Activated CD8-positive, alpha-beta T cell treated with anti-CD3 and anti-CD28 coated beads, Interleukin-2, amount 10 ng/mL, durations not matched to agents 7 days and 5 days (primary cell): Measurements from ENCODE around the gene RAD54L2. TPM values are rescaled to one million over a fixed set of nuclear protein-coding genes. Genes with fewer than 3 reads are reported as not detected.
"Not testable (repeated sequence)": the region's sequence is repeated elsewhere in the genome, so short reads cannot be mapped to it uniquely, and the experiment has no call there.

Experiments
- ATAC-seq: fragments of 150-1000 bp; cut with Tn5 transposase; one replicate; pipeline ENCODE4 v1.10.0; 2021; ENCODE audit warnings: moderate library complexity
- CTCF ChIA-PET: fragments of 350-600 bp; sonication (Branson Sonifier 250); formaldehyde crosslinking; loops from one replicate; lab custom pipeline; 2021; ENCODE audit warnings: antibody characterized with exemption; lab: Charles Lee
- POLR2A ChIA-PET: fragments of 350-600 bp; sonication (Branson Sonifier 250); formaldehyde crosslinking; loops from one replicate; lab custom pipeline; 2021; ENCODE audit warnings: antibody characterized with exemption; lab: Charles Lee
- DNase-seq: peaks from one replicate; pipeline ENCODE4 v3.0.0-alpha.2; 2020
- H3K27ac Mint-ChIP-seq: one replicate; pipeline ENCODE4 v1.8.0; 2021; ENCODE audit warnings: mild to moderate bottlenecking, mixed read lengths
- H3K27me3 Mint-ChIP-seq: one replicate; pipeline ENCODE4 v1.8.0; 2021; ENCODE audit warnings: low read depth, mixed read lengths
- H3K36me3 Mint-ChIP-seq: one replicate; pipeline ENCODE4 v1.8.0; 2021; ENCODE audit warnings: low read depth, mixed read lengths
- H3K4me1 Mint-ChIP-seq: one replicate; pipeline ENCODE4 v1.8.0; 2021; ENCODE audit warnings: low read depth, mixed read lengths
- H3K4me3 Mint-ChIP-seq: one replicate; pipeline ENCODE4 v1.8.0; 2021; ENCODE audit warnings: mild to moderate bottlenecking, mixed read lengths
- H3K9me3 Mint-ChIP-seq: one replicate; pipeline ENCODE4 v1.8.0; 2022; ENCODE audit warnings: mixed read lengths; ENCODE audit not compliant: insufficient read depth
- total RNA-seq, 2 experiments: library from RNA; stranded (reverse); gene quantifications; one replicate each; pipeline ENCODE4 v1.2.3, GENCODE V29; 2021

The RAD54L2 gene
- total RNA-seq, 2 experiments from 2014 or later = 28.8 to 28.9 TPM

- H3K27me3 Mint-ChIP-seq, ATAC-seq, POLR2A ChIA-PET, H3K4me3 Mint-ChIP-seq, DNase-seq, H3K9me3 Mint-ChIP-seq, H3K27ac Mint-ChIP-seq: not testable (repeated sequence)
- CTCF ChIA-PET = interaction anchor here (7.3 kb wide), 1 partner anchor 41 kb away, joined by 56 read pairs; the partner anchor contains the start of gene DCAF1
- H3K36me3 Mint-ChIP-seq = peaks cover 22% of the 10 kb centered on the region
- peaks cover 31% of the 10 kb centered on the region for H3K4me1 Mint-ChIP-seq
Measured at GRCh38 chr3:51542596-51542995, 4.1 kb downstream of the RAD54L2 start.

GRCh38 chr3:51544011-51544775 lies 5.7 kb downstream of the RAD54L2 start:
- H3K4me3 Mint-ChIP-seq = no peak overlapping the region
- peaks cover 21% of the 10 kb centered on the region for H3K36me3 Mint-ChIP-seq
- CTCF ChIA-PET = interaction anchor here (1.4 kb wide), 1 partner anchor 42 kb away, joined by 4 read pairs; no protein-coding TSS in a partner anchor
- peaks cover 20% of the 10 kb centered on the region for H3K4me1 Mint-ChIP-seq
- POLR2A ChIA-PET = interaction anchor here (0.7 kb wide), 1 partner anchor 45 kb away, joined by 4 read pairs; no protein-coding TSS in a partner anchor
- DNase-seq (no peak), ATAC-seq (no peak)
- H3K27ac Mint-ChIP-seq = no peak overlapping the region
- H3K9me3 Mint-ChIP-seq = no peaks in the 10 kb centered on the region
- no peaks in the 10 kb centered on the region for H3K27me3 Mint-ChIP-seq

DNA sequence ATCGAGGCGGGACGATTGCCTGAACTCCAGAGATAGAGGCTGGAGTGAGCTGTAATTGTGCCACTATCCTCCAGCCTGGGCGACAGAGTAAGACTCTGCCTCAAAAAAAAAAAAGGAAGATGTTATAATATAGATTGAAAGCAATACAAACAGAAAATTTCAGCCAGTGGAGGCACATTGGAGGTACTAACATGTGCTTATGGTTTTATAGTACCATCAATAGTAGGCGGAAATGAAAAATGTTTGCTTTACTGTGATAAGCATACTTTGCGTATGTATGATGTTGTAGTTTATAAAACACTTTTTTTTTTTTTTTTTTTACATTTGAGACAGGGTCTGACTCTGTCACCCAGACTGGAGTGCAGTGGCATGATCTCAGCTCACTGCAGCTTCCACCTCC lies 8.8 kb downstream of the RAD54L2 start:
- DNase-seq (no peak), ATAC-seq (no peak)
- no peak overlapping the region for H3K4me3 Mint-ChIP-seq
- ChIA-PET POLR2A (no interaction called here), CTCF (no interaction called here)
- H3K36me3 Mint-ChIP-seq = peaks cover 20% of the 10 kb centered on the region
- peaks cover 4% of the 10 kb centered on the region for H3K4me1 Mint-ChIP-seq
- no peaks in the 10 kb centered on the region for H3K27me3 Mint-ChIP-seq
- no peak overlapping the region for H3K27ac Mint-ChIP-seq
- H3K9me3 Mint-ChIP-seq = no peaks in the 10 kb centered on the region

- H3K4me1 Mint-ChIP-seq = peaks cover 2% of the 10 kb centered on the region
- no peak for ATAC-seq
- H3K4me3 Mint-ChIP-seq = no peak overlapping the region
- H3K9me3 Mint-ChIP-seq = no peaks in the 10 kb centered on the region
- ChIA-PET CTCF (interaction anchor here (1.1 kb wide), 1 partner anchor 47 kb away, joined by 3 read pairs; no protein-coding TSS in a partner anchor), POLR2A (no interaction called here)
- H3K27ac Mint-ChIP-seq = no peak overlapping the region
- H3K27me3 Mint-ChIP-seq = no peaks in the 10 kb centered on the region
- no peak for DNase-seq
- peaks cover 11% of the 10 kb centered on the region for H3K36me3 Mint-ChIP-seq
Measured at GRCh38 chr3:51549311-51549710, 10.8 kb downstream of the RAD54L2 start.

- Mint-ChIP-seq H3K9me3 (no peaks in the 10 kb centered on the region), H3K27me3 (no peaks in the 10 kb centered on the region), H3K36me3 (peaks cover 7% of the 10 kb centered on the region), H3K27ac (no peak overlapping the region), H3K4me3 (no peak overlapping the region), H3K4me1 (peaks cover 2% of the 10 kb centered on the region)
- DNase-seq (no peak), ATAC-seq (no peak)
- POLR2A ChIA-PET = no interaction called here
- CTCF ChIA-PET = interaction anchor here (1.1 kb wide), 1 partner anchor 48 kb away, joined by 3 read pairs; no protein-coding TSS in a partner anchor
Measured at GRCh38 chr3:51550080-51550819, 11.7 kb downstream of the RAD54L2 start.

GRCh38 chr3:51557993-51558392 lies 19.5 kb downstream of the RAD54L2 start:
- Mint-ChIP-seq H3K4me1 (peaks cover 2% of the 10 kb centered on the region), H3K27ac (no peak overlapping the region), H3K27me3 (no peaks in the 10 kb centered on the region), H3K9me3 (no peaks in the 10 kb centered on the region), H3K36me3 (peaks cover 6% of the 10 kb centered on the region), H3K4me3 (no peak overlapping the region)
- DNase-seq (no peak), ATAC-seq (no peak)
- ChIA-PET CTCF (no interaction called here), POLR2A (interaction anchor here (1.2 kb wide), 1 partner anchor 18 kb away, joined by 4 read pairs; no protein-coding TSS in a partner anchor)

DNA sequence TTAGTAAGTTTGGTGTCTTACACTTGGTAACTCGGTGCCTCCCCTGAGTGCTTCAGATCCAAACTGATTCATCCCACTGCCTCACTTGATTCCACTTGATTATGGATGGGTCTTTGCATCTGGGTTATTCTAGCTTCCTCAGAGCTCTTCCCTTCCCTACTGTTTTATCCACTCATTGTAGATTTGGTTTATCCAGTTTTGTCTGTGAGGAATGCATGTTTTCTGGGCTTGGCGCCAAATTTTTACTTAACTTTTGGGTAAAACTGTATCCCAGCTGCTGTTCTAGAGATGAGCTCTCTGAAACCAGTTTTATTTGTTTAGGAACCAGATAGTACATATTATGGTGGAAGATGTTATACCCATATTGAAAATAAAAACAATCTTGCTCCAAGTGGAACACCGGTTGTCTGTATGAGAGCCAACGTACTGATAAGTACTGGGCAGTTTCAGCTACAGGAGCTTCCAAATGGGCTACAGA lies 20.9 kb downstream of the RAD54L2 start:
- H3K4me3 Mint-ChIP-seq = no peak overlapping the region
- DNase-seq (no peak), ATAC-seq (no peak)
- peaks cover 6% of the 10 kb centered on the region for H3K36me3 Mint-ChIP-seq
- POLR2A ChIA-PET = no interaction called here
- CTCF ChIA-PET = interaction anchor here (1.3 to 1.4 kb wide), 2 partner anchors 13 to 31 kb away, joined by 3 read pairs; no protein-coding TSS in a partner anchor
- no peak overlapping the region for H3K27ac Mint-ChIP-seq
- peaks cover 8% of the 10 kb centered on the region for H3K4me1 Mint-ChIP-seq
- no peaks in the 10 kb centered on the region for H3K27me3 Mint-ChIP-seq
- no peaks in the 10 kb centered on the region for H3K9me3 Mint-ChIP-seq

GRCh38 chr3:51559961-51560360 lies 21.4 kb downstream of the RAD54L2 start:
- ChIA-PET POLR2A (no interaction called here), CTCF (interaction anchor here (1.3 to 1.6 kb wide), 3 partner anchors 13 to 31 kb away, joined by 3 read pairs; no protein-coding TSS in a partner anchor)
- H3K27me3 Mint-ChIP-seq = no peaks in the 10 kb centered on the region
- H3K9me3 Mint-ChIP-seq = no peaks in the 10 kb centered on the region
- peaks cover 8% of the 10 kb centered on the region for H3K4me1 Mint-ChIP-seq
- H3K4me3 Mint-ChIP-seq = no peak overlapping the region
- peaks cover 6% of the 10 kb centered on the region for H3K36me3 Mint-ChIP-seq
- H3K27ac Mint-ChIP-seq = no peak overlapping the region
- no peak for ATAC-seq
- no peak for DNase-seq

GRCh38 chr3:51562403-51562802 lies 23.9 kb downstream of the RAD54L2 start:
- H3K27ac Mint-ChIP-seq, H3K4me3 Mint-ChIP-seq, CTCF ChIA-PET, ATAC-seq, DNase-seq, H3K4me1 Mint-ChIP-seq, H3K9me3 Mint-ChIP-seq, POLR2A ChIA-PET, H3K27me3 Mint-ChIP-seq, H3K36me3 Mint-ChIP-seq: not testable (repeated sequence)

DNA sequence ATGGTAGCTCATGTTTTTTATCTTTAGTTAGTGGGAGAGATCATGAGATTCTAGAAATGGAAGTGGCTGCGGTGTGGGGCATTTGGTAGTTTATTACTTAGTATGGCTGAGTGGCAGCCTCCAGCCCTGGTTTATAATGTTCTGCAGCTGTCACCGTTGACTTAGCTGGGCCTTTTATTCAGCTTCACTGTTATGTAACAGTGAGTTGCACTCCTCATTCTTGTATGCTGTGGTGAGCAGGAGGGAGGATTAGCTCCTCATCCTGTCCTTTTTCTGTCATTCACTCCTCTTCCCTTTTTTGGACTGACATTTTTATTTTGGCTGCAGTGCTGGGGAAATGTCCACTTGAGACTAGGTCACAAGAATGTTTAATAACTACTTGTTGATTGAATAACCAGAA lies 29.5 kb downstream of the RAD54L2 start:
- H3K36me3 Mint-ChIP-seq = peaks cover 10% of the 10 kb centered on the region
- POLR2A ChIA-PET = interaction anchor here (0.6 kb wide), 1 partner anchor 171 kb away, joined by 3 read pairs; no protein-coding TSS in a partner anchor
- DNase-seq (no peak), ATAC-seq (no peak)
- peaks cover 11% of the 10 kb centered on the region for H3K4me1 Mint-ChIP-seq
- no peak overlapping the region for H3K4me3 Mint-ChIP-seq
- CTCF ChIA-PET = interaction anchor here (1.2 to 1.6 kb wide), 2 partner anchors 13 to 66 kb away, joined by 3 to 7 read pairs; no protein-coding TSS in a partner anchor
- H3K27ac Mint-ChIP-seq = no peak overlapping the region
- H3K27me3 Mint-ChIP-seq = no peaks in the 10 kb centered on the region
- no peaks in the 10 kb centered on the region for H3K9me3 Mint-ChIP-seq

- no peak overlapping the region for H3K27ac Mint-ChIP-seq
- H3K4me3 Mint-ChIP-seq = no peak overlapping the region
- H3K27me3 Mint-ChIP-seq = no peaks in the 10 kb centered on the region
- DNase-seq (no peak), ATAC-seq (no peak)
- peaks cover 7% of the 10 kb centered on the region for H3K4me1 Mint-ChIP-seq
- peaks cover 15% of the 10 kb centered on the region for H3K36me3 Mint-ChIP-seq
- H3K9me3 Mint-ChIP-seq = no peaks in the 10 kb centered on the region
- CTCF ChIA-PET = interaction anchor here (0.6 kb wide), 1 partner anchor 23 kb away, joined by 3 read pairs; no protein-coding TSS in a partner anchor
- POLR2A ChIA-PET = no interaction called here
Measured at GRCh38 chr3:51568996-51569395, 30.5 kb downstream of the RAD54L2 start.
